Lung (tissue), 12 donors: ENCODE results near the gene TRMT10B. TPM values are rescaled to one million over a fixed set of nuclear protein-coding genes. Genes with fewer than 3 reads are reported as not detected.

Experiments
- ATAC-seq: fragments of 200-7000 bp; cut with Tn5 transposase; one replicate; pipeline ENCODE4 v1.9.1; 2020; ENCODE audit warnings: moderate number of reproducible peaks; ENCODE audit not compliant: insufficient read depth, low FRiP score
- DNase-seq, 3 donors: peaks; one replicate each; pipeline ENCODE4 v3.0.0-alpha.2; 2013 to 2017
- H3K27ac ChIP-seq, 2 donors: one replicate each; pipeline ENCODE4 v1.5.1; 2013; ENCODE audit warnings: mild to moderate bottlenecking in 2 of 2, moderate library complexity in 2 of 2, control low read depth in 1 of 2, inconsistent platforms in 1 of 2, low read depth in 1 of 2, low read length in 1 of 2
- H3K27me3 ChIP-seq, 3 donors: one replicate each; pipeline ENCODE4 v1.5.1; 2013; ENCODE audit warnings: low read length in 2 of 3; ENCODE audit not compliant: control insufficient read depth in 3 of 3, insufficient read depth in 3 of 3
- H3K36me3 ChIP-seq, 4 donors: one replicate each; pipeline ENCODE4 v1.5.1; 2013; ENCODE audit warnings: low read length in 4 of 4, mild to moderate bottlenecking in 1 of 4, moderate library complexity in 1 of 4; ENCODE audit not compliant: control insufficient read depth in 4 of 4, insufficient read depth in 4 of 4
- H3K4me1 ChIP-seq, 5 donors: one replicate each; pipeline ENCODE4 v1.5.1; 2013; ENCODE audit warnings: low read length in 5 of 5, mild to moderate bottlenecking in 2 of 5, moderate library complexity in 1 of 5; ENCODE audit not compliant: control insufficient read depth in 5 of 5, insufficient read depth in 5 of 5
- H3K4me3 ChIP-seq: one replicate; pipeline ENCODE4 v1.5.1; 2013; ENCODE audit warnings: mild to moderate bottlenecking, control low read depth, moderate library complexity
- H3K9ac ChIP-seq, 2 donors: one replicate each; pipeline ENCODE4 v1.5.1; 2013; ENCODE audit warnings: low read length in 2 of 2, control low read depth in 1 of 2; ENCODE audit not compliant: insufficient read depth in 1 of 2
- H3K9me3 ChIP-seq, 4 donors: one replicate each; pipeline ENCODE4 v1.5.1; 2013; ENCODE audit warnings: low read length in 3 of 4, mild to moderate bottlenecking in 1 of 4, moderate library complexity in 1 of 4; ENCODE audit not compliant: control insufficient read depth in 4 of 4, insufficient read depth in 3 of 4
- WGBS, 2 donors: extraction: QIAGEN DNeasy Blood & Tissue Kit; methylation state at CpG; one replicate each; pipeline ENCODE4 v1.1.7; 2013; 5-methylcytosine and 5-hydroxymethylcytosine counted together
- polyA plus RNA-seq, 2 donors: library from polyadenylated mRNA; stranded (reverse); fragments of 200-250 nt; gene quantifications; one replicate each; pipeline ENCODE4 v1.2.1, GENCODE V29; 2013
- total RNA-seq, 2 donors: library from RNA; depleted of rRNA in 1 of 2; stranded (reverse); fragments of >200 nt in 1 of 2; gene quantifications; one replicate each; pipeline ENCODE4 v1.2.1, GENCODE V29; 2014 to 2021
- TF ChIP-seq, protein P1 (sequence below): IDR thresholded peaks from 2 replicates; pipeline ENCODE4 v1.5.1; 2012; ENCODE audit warnings: mild to moderate bottlenecking; ENCODE audit errors: control extremely low read depth, extremely low read depth
- donor health status: control.
- donor health status: control.
- donor health status: Bipolar disorder and iron deficiency.
- donor health status: healthy.
- donor health status: DM: yes; HTN: yes; CAD: no.

Gene TRMT10B
- total and polyA plus RNA-seq, 4 donors, result 5.0 to 7.6 (median 5.7) TPM

DNA sequence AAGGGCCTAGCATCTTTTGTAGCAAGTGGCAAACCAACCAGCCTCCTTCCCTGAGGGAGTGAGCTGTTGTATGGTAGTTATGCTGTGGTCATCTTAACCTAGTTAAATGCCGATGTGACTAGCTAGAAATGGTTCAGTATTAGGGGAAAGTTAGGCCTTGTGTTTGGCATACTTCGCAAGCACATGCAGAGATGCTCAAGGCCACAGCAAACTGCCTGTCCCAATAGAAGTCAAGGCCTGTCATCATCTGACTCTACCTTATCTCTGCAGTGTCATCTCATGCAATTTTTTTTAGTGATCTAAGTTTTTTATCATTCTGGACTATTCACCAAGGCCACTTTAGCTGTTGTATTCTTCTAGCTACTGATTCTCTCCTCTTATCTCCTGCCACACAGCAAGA, 36.5 kb downstream of the TRMT10B start:
- Histone ChIP-seq H3K27me3 (peaks cover 0 to 9% (median 0%) of the 10 kb centered on the region in 3 donors), H3K4me1 (peaks cover 0 to 3% (median 0%) of the 10 kb centered on the region in 5 donors), H3K27ac (peak overlapping the region in 1 of 2 donors; percentile 1), H3K9ac (no peak overlapping the region), H3K36me3 (peaks cover 0 to 3% (median 1%) of the 10 kb centered on the region in 4 donors), H3K4me3 (no peak overlapping the region), H3K9me3 (peaks cover 0 to 3% (median 0%) of the 10 kb centered on the region in 4 donors)
- TF ChIP-seq, protein P1, sequence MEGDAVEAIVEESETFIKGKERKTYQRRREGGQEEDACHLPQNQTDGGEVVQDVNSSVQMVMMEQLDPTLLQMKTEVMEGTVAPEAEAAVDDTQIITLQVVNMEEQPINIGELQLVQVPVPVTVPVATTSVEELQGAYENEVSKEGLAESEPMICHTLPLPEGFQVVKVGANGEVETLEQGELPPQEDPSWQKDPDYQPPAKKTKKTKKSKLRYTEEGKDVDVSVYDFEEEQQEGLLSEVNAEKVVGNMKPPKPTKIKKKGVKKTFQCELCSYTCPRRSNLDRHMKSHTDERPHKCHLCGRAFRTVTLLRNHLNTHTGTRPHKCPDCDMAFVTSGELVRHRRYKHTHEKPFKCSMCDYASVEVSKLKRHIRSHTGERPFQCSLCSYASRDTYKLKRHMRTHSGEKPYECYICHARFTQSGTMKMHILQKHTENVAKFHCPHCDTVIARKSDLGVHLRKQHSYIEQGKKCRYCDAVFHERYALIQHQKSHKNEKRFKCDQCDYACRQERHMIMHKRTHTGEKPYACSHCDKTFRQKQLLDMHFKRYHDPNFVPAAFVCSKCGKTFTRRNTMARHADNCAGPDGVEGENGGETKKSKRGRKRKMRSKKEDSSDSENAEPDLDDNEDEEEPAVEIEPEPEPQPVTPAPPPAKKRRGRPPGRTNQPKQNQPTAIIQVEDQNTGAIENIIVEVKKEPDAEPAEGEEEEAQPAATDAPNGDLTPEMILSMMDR, result no peak
- DNase-seq, result no peak
- no peak for ATAC-seq
- WGBS, 2 donors, result 94 to 96% methylated on average over 2 of the region's 2 CpGs

DNA sequence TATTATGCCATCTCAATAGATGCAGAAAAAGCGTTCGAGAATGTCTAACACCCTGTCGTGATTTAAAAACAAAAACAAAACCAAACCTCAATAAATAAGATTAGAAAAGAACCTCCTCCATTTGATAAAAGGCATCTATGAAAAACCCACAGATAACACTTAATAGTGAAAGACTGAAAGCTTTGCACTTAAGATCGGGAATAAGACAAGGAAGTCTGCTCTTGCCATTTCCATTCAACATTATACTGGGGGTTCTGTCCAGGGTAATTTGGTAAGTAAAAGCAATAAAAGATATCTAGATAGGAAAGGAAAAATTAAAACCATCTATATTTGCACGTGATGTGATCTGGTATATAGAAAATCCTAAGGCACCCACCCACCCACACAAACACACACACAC, 38.5 kb downstream of the TRMT10B start:
- Histone ChIP-seq H3K9ac (no peak overlapping the region), H3K27ac (no peak overlapping the region), H3K9me3 (peaks cover 0 to 3% (median 0%) of the 10 kb centered on the region in 4 donors), H3K4me3 (no peak overlapping the region), H3K4me1 (no peaks in the 10 kb centered on the region), H3K27me3 (peaks cover 0 to 2% (median 0%) of the 10 kb centered on the region in 3 donors), H3K36me3 (peaks cover 0 to 3% (median 1%) of the 10 kb centered on the region in 4 donors)
- 89 to 94% methylated on average over 5 of the region's 5 CpGs for WGBS, 2 donors
- DNase-seq (no peak), ATAC-seq (no peak)
- TF ChIP-seq, protein P1, result no peak

DNA sequence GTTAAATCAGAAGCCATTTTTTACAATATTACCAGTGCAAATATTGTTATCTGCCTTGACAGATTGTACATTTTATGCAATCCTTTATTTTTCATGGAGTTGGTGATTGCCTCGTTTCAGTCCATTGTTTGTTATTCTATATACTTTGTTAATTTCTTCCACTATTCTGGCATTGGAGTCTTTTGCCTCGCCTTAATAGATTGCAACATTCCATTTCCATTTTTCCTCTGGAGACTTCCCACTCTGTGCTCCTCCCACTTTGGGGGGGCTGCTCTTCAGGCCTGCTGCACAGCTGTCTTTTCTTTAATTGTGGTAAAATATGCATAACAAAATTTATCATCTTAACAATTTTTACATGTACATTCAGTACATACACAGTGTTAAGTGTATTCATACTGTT, 42.6 kb downstream of the TRMT10B start:
- 37 to 63% methylated on average over 2 of the region's 2 CpGs for WGBS, 2 donors
- H3K9ac ChIP-seq, result no peak overlapping the region
- H3K36me3 ChIP-seq, result peaks cover 0 to 2% (median 0%) of the 10 kb centered on the region in 4 donors
- peaks cover 0 to 4% (median 0%) of the 10 kb centered on the region in 5 donors for H3K4me1 ChIP-seq
- TF ChIP-seq, protein P1, result no peak
- no peak for DNase-seq
- H3K27ac ChIP-seq, result no peak overlapping the region
- no peak overlapping the region for H3K4me3 ChIP-seq
- no peaks in the 10 kb centered on the region for H3K27me3 ChIP-seq
- no peaks in the 10 kb centered on the region for H3K9me3 ChIP-seq
- ATAC-seq, result no peak

DNA sequence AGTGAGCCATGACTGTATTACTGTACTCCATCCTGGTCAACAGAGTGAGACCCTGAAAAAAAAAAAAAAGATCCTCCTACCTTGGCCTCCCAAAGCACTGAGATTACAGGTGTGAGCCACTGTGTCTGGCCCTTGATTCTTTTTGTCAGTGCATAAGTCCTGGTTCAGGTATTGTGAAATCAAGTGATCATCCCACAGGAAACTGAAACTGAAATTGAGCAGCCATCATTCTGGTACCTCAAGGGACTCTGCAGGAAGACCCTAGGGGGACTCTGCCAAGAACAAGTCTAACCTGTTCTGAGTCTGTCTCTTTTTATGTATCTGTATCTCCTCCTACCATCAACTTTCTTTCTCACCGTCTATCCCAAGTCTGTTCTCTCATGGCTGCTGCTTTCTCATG, 45.1 kb downstream of the TRMT10B start:
- TF ChIP-seq, protein P1, result no peak
- ATAC-seq (no peak), DNase-seq (no peak)
- no peaks in the 10 kb centered on the region for H3K9me3 ChIP-seq
- H3K27ac ChIP-seq, result no peak overlapping the region
- no peaks in the 10 kb centered on the region for H3K27me3 ChIP-seq
- peaks cover 0 to 4% (median under 1%) of the 10 kb centered on the region in 4 donors for H3K36me3 ChIP-seq
- H3K9ac ChIP-seq, result no peak overlapping the region
- H3K4me1 ChIP-seq, result peaks cover 0 to 15% (median 8%) of the 10 kb centered on the region in 5 donors
- WGBS, 2 donors, result 85 to 89% methylated on average over 1 of the region's 1 CpG
- no peak overlapping the region for H3K4me3 ChIP-seq
